Hepatocyte (in vitro differentiated cells): ENCODE results near the gene ITGB3. TPM values are rescaled to one million over a fixed set of nuclear protein-coding genes. Genes with fewer than 3 reads are reported as not detected.
"Not testable (repeated sequence)": the region's sequence is repeated elsewhere in the genome, so short reads cannot be mapped to it uniquely, and the experiment has no call there.

Experiments used
- DNase-seq: peaks from one replicate; pipeline ENCODE4 v3.0.0-alpha.2; 2016; ENCODE audit warnings: low spot score
- H2AFZ ChIP-seq: fragments of 200-600 bp; sonication (generic); 2 replicates; pipeline ENCODE4 v1.6.0; 2016; ENCODE audit warnings: antibody characterized with exemption, mild to moderate bottlenecking
- H3K27ac ChIP-seq: fragments of 200-600 bp; sonication (generic); 2 replicates; pipeline ENCODE4 v1.5.1; 2016; ENCODE audit warnings: mild to moderate bottlenecking
- H3K27me3 ChIP-seq: fragments of 200-600 bp; sonication (generic); 2 replicates; pipeline ENCODE4 v1.6.1; 2016
- H3K36me3 ChIP-seq: fragments of 200-600 bp; sonication (generic); replicated peaks from 2 replicates; pipeline ENCODE4 v1.5.1; 2016; ENCODE audit warnings: low read depth; ENCODE audit not compliant: insufficient read depth
- H3K4me1 ChIP-seq: fragments of 200-600 bp; sonication (generic); 2 replicates; pipeline ENCODE4 v1.5.1; 2016; ENCODE audit warnings: mild to moderate bottlenecking, moderate library complexity; ENCODE audit not compliant: insufficient read depth
- H3K4me2 ChIP-seq: fragments of 200-600 bp; sonication (generic); 2 replicates; pipeline ENCODE4 v1.6.0; 2016
- H3K4me3 ChIP-seq: fragments of 200-600 bp; sonication (generic); 2 replicates; pipeline ENCODE4 v1.5.1; 2016; ENCODE audit warnings: mild to moderate bottlenecking
- H3K79me2 ChIP-seq: fragments of 200-600 bp; sonication (generic); 2 replicates; pipeline ENCODE4 v1.6.0; 2017; ENCODE audit warnings: mild to moderate bottlenecking
- H3K9me2 ChIP-seq: fragments of 200-600 bp; sonication (generic); replicated peaks from 2 replicates; pipeline ENCODE4 v1.6.0; 2017; ENCODE audit warnings: mild to moderate bottlenecking; ENCODE audit not compliant: insufficient read depth
- H3K9me3 ChIP-seq: fragments of 200-600 bp; sonication (generic); 2 replicates; pipeline ENCODE4 v1.5.1; 2016; ENCODE audit warnings: low read depth, mild to moderate bottlenecking
- H4K20me1 ChIP-seq: fragments of 200-600 bp; sonication (generic); 2 replicates; pipeline ENCODE4 v1.6.0; 2016; ENCODE audit warnings: mild to moderate bottlenecking; ENCODE audit not compliant: insufficient read depth, poor library complexity, severe bottlenecking
- EZH2 ChIP-seq: fragments of 200-600 bp; sonication (generic); IDR thresholded peaks from 2 replicates; pipeline ENCODE4 v1.6.1; 2016; ENCODE audit warnings: antibody characterized with exemption, mild to moderate bottlenecking, borderline replicate concordance
- EZH2phosphoT487 ChIP-seq: fragments of 200-600 bp; sonication (generic); IDR thresholded peaks from one replicate; pipeline ENCODE4 v1.6.1; 2018; ENCODE audit warnings: antibody characterized with exemption, mild to moderate bottlenecking, low read depth, moderate library complexity; ENCODE audit not compliant: unreplicated experiment, severe bottlenecking
- WGBS: methylation state at CpG from one replicate; pipeline ENCODE4 v1.1.6; 2016; ENCODE audit warnings: low lambda C conversion rate; ENCODE audit errors: missing lambda C conversion rate; 5-methylcytosine and 5-hydroxymethylcytosine counted together
- polyA plus RNA-seq: library from polyadenylated mRNA; unstranded; fragments of >200 nt; fragmentation: Nextera tagmentation; extraction: Ambion mirVana; gene quantifications from 2 replicates; pipeline ENCODE4 v1.2.1, GENCODE V29; 2016
- total RNA-seq: library from RNA; depleted of rRNA; stranded (reverse); fragments of >200 nt; gene quantifications from 2 replicates; pipeline ENCODE4 v1.2.3, GENCODE V29; 2014
- TF ChIP-seq, protein P1 (sequence below): fragments of 200-600 bp; sonication (generic); IDR thresholded peaks from 2 replicates; pipeline ENCODE4 v1.5.1; 2016; ENCODE audit warnings: antibody characterized with exemption, mild to moderate bottlenecking; ENCODE audit not compliant: poor library complexity

Gene ITGB3
- total and polyA plus RNA-seq, 2 experiments from 2014 or later = 0.66 to 1.4 TPM

DNA sequence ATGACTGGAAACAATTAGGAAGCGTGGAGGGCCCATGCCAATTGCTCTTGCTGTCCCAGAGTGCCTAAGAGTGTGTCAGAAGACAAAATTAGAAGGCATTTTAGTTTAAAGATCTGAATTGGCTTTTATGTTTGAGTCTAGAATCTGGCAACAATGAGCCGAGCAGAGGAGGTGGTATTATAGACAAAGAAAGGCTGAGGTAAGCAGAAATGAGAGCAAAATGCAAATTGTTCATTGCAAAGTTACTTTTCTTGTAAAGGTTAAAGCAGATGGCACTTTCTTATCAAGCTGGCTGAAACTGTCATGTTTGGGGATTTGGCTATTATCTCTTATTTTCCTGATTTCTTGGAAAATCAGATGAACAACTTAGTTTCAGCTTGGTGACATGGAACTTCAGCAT is 41.2 kb upstream of the ITGB3 start:
- no peak for DNase-seq
- Histone ChIP-seq H3K27me3 (no peaks in the 10 kb centered on the region), H3K79me2 (no peaks in the 10 kb centered on the region), H2AFZ (no peak overlapping the region), H3K27ac (no peak overlapping the region), H3K4me2 (no peak overlapping the region), H3K9me2 (no peaks in the 10 kb centered on the region), H3K9me3 (no peaks in the 10 kb centered on the region), H4K20me1 (no peaks in the 10 kb centered on the region), H3K36me3 (no peaks in the 10 kb centered on the region), H3K4me3 (no peak overlapping the region), H3K4me1 (no peaks in the 10 kb centered on the region)
- no peak for TF ChIP-seq EZH2
- TF ChIP-seq, protein P1, sequence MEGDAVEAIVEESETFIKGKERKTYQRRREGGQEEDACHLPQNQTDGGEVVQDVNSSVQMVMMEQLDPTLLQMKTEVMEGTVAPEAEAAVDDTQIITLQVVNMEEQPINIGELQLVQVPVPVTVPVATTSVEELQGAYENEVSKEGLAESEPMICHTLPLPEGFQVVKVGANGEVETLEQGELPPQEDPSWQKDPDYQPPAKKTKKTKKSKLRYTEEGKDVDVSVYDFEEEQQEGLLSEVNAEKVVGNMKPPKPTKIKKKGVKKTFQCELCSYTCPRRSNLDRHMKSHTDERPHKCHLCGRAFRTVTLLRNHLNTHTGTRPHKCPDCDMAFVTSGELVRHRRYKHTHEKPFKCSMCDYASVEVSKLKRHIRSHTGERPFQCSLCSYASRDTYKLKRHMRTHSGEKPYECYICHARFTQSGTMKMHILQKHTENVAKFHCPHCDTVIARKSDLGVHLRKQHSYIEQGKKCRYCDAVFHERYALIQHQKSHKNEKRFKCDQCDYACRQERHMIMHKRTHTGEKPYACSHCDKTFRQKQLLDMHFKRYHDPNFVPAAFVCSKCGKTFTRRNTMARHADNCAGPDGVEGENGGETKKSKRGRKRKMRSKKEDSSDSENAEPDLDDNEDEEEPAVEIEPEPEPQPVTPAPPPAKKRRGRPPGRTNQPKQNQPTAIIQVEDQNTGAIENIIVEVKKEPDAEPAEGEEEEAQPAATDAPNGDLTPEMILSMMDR = no peak
- no peak for TF ChIP-seq EZH2phosphoT487
- 79% methylated on average over 2 of the region's 2 CpGs for WGBS

DNA sequence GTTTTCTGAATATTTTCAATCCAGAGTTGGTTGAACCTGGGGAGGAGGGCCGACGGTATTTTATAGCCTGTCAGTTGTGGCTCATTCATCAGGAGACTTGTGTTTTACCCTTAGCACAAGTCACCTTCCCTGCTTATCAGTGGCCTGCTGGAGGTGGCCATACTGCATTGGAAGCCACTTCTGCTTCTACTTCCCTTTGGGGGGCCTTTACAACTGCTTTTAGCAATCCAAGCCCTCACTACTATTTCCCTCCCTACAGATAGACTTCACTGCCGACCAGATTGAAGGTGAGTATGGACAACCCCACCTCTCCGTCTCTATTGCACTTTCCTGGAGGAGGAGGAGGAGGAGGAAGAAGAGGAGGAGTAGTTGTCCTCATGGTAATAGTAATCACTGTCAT is 40.1 kb upstream of the ITGB3 start:
- no peaks in the 10 kb centered on the region for H3K9me2 ChIP-seq
- H4K20me1 ChIP-seq = no peaks in the 10 kb centered on the region
- H3K27me3 ChIP-seq = no peaks in the 10 kb centered on the region
- no peak overlapping the region for H2AFZ ChIP-seq
- DNase-seq = no peak
- no peaks in the 10 kb centered on the region for H3K9me3 ChIP-seq
- no peak overlapping the region for H3K27ac ChIP-seq
- H3K4me2 ChIP-seq = no peak overlapping the region
- 90% methylated on average over 4 of the region's 4 CpGs for WGBS
- TF ChIP-seq EZH2 (no peak), EZH2phosphoT487 (no peak)
- TF ChIP-seq, protein P1 = no peak
- no peaks in the 10 kb centered on the region for H3K79me2 ChIP-seq
- H3K4me3 ChIP-seq = no peak overlapping the region
- H3K4me1 ChIP-seq = peaks cover 2% of the 10 kb centered on the region
- H3K36me3 ChIP-seq = no peaks in the 10 kb centered on the region

DNA sequence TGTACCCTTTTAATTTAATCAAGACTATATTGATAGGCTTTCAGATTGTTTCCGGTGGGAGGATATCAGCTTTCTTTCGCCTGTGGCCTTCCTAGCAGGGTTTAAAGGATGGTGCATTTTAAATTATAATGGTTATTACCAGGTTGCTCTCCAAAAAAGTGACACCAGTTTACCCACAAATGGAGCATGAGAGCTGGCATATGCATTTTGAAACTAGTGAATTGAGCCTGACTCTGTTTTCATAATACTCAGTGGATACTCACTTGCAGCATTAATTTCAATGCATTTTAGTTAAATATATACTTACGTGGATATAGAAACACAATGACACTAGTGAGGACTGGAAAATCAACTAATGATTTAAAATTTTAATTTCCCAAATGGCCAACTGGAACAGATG is 38.7 kb upstream of the ITGB3 start:
- Histone ChIP-seq H3K79me2 (no peaks in the 10 kb centered on the region), H3K4me3 (no peak overlapping the region), H3K27ac (no peak overlapping the region), H3K4me1 (peaks cover 15% of the 10 kb centered on the region), H3K36me3 (no peaks in the 10 kb centered on the region), H3K27me3 (no peaks in the 10 kb centered on the region), H4K20me1 (no peaks in the 10 kb centered on the region), H3K9me2 (no peaks in the 10 kb centered on the region), H3K4me2 (no peak overlapping the region), H2AFZ (no peak overlapping the region), H3K9me3 (no peaks in the 10 kb centered on the region)
- no peak for DNase-seq
- no peak for TF ChIP-seq EZH2phosphoT487
- no peak for TF ChIP-seq EZH2
- TF ChIP-seq, protein P1 = no peak
- WGBS = 95% methylated on average over 3 of the region's 3 CpGs

DNA sequence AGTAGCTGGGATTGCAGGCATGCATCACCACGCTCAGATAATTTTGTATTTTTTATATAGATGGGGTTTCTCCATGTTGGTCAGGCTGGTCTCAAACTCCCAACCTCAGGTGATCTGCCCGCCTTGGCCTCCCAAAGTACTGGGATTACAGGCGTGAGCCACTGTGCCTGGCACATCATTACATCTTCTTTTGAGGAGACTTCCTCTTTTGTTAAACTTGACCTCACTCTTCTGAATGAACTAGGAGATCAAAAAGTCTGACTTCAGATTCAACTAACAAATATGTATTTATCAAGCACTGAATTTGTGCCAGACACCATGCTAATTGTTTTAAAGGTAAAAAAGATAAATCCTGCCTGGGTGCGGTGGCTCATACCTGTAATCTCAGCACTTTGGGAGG is 36.8 kb upstream of the ITGB3 start:
- not testable (repeated sequence) for DNase-seq, H3K4me3 ChIP-seq, H3K36me3 ChIP-seq, H3K79me2 ChIP-seq, H3K9me2 ChIP-seq, H3K9me3 ChIP-seq, H3K4me2 ChIP-seq, H3K27me3 ChIP-seq, H4K20me1 ChIP-seq, H3K27ac ChIP-seq, H2AFZ ChIP-seq
- peaks cover 15% of the 10 kb centered on the region for H3K4me1 ChIP-seq
- WGBS = 95% methylated on average over 4 of the region's 4 CpGs

DNA sequence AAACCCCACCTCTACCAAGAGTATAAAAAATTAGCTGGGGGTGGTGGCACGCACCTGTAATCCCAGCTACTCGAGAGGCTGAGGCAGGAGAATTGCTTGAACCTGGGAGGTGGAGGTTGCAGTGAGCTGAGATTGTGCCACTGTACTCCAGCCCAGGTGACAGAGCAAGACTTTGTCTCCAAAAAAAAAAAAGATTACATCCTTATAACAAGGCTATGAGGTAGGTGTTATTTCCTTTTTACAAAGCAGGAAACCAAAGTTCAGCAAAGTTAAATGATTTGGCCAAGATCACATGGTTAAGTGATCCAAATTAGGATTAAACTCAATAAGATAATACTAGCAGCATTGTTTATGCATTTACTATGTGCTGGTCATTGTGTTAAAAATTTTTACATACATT is 36.3 kb upstream of the ITGB3 start:
- not testable (repeated sequence) for H4K20me1 ChIP-seq, H3K36me3 ChIP-seq, H2AFZ ChIP-seq, H3K27ac ChIP-seq, DNase-seq, H3K4me3 ChIP-seq, H3K27me3 ChIP-seq, H3K9me2 ChIP-seq, H3K9me3 ChIP-seq, H3K4me2 ChIP-seq, H3K79me2 ChIP-seq
- WGBS = 71% methylated on average over 2 of the region's 2 CpGs
- peaks cover 15% of the 10 kb centered on the region for H3K4me1 ChIP-seq
